GM12872 (cell line): ENCODE data around the gene GUCA2B.

Experiments
- CTCF ChIP-seq: IDR thresholded peaks from 3 replicates; pipeline ENCODE4 v1.5.1; 2011; ENCODE audit warnings: low read depth, mild to moderate bottlenecking, low read length, moderate library complexity; ENCODE audit not compliant: insufficient read depth

Gene GUCA2B

GRCh38 chr1:42135426-42135825 lies 17.8 kb upstream of the GUCA2B start:
- no peak for TF ChIP-seq CTCF

DNA sequence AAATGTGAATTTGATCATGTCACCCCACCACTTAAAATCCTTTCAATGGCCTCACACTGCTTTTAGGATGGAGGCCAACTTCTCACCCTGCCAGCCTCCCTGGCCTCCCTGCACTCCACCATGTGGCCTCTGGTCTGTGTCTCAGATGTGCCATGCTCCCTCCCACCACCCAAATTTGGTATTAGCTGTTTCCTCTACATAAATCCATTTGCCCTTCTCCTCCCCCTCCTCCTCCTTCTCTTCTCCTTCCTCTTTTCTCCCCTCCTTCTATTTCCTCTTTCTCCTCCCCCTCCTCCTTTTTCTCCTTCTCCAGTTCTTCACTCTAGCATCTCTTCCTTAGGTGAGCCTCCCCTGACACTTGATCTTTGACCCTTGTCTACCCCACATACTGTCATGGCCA lies 16.7 kb upstream of the GUCA2B start:
- no peak for TF ChIP-seq CTCF

DNA sequence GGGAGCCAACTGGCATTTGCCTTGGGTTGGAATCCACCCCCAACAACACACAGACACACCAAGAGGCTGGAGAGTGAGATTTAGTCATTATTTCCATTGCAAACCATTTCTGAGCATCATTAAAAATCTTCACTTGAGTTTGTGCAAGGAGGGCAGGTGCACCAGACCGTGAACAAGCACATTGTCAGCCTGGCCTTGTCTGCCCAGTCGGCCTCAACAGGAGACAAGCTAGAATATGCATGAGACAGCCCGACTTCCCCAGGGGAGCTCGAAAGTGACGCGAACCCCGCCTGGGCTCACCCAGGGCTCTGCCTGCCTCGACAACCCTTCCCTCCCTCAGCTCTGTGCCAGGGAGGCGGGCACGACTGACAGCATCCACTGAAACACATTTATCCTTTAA lies 15.4 kb upstream of the GUCA2B start:
- no peak for TF ChIP-seq CTCF

GRCh38 chr1:42138586-42138985 lies 14.6 kb upstream of the GUCA2B start:
- TF ChIP-seq CTCF = no peak

DNA sequence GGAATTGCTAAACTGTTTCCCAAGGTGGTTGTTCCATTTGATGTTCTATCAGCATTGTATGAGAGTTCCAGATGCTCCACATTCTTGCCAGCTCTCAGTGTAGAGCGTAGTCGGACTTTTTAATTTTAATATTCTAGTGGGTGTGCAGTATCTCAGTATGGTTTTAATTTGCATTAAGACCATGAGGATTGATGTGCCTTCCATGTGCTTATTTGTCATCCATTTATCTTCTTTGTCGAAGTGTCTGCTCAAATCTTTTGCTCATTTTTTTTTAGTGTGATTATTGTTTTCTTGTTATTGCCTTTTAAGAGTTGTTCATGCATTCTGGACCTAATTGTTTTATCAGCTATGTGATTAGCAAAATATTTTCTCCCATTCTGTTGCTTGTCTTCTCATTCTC lies 13.8 kb upstream of the GUCA2B start:
- TF ChIP-seq CTCF = no peak

GRCh38 chr1:42140191-42140590 lies 13.0 kb upstream of the GUCA2B start:
- TF ChIP-seq CTCF = no peak

GRCh38 chr1:42141978-42142377 lies 11.2 kb upstream of the GUCA2B start:
- TF ChIP-seq CTCF = no peak
